IMR-90 (cell line): Measurements from ENCODE around the gene CCNI2. TPM values are rescaled to one million over a fixed set of nuclear protein-coding genes. Genes with fewer than 3 reads are reported as not detected.

Source experiments
- ATAC-seq: fragments of 200-7000 bp; cut with Tn5 transposase; 2 replicates; pipeline ENCODE4 v1.9.1; 2020; ENCODE audit warnings: low read depth, mild to moderate bottlenecking, moderate library complexity
- BruUV-seq: library from RNA; stranded (reverse); fragments of 400-500 nt; replicated peaks from 2 replicates; lab custom pipeline; 2021; lab: Mats Ljungman, UMichigan
- CTCF ChIA-PET: fragments of 300-600 bp; formaldehyde crosslinking; extraction: SDS; loops from one replicate; lab custom pipeline; 2021; ENCODE audit warnings: antibody characterized with exemption; lab: Yijun Ruan, JAX
- POLR2A ChIA-PET: fragments of 300-600 bp; sonication (Branson Sonifier 250); formaldehyde crosslinking; loops from one replicate; lab custom pipeline; 2022; ENCODE audit warnings: antibody characterized with exemption; ENCODE audit not compliant: unreplicated experiment; lab: Charles Lee
- DNase-seq: peaks from one replicate; pipeline ENCODE4 v3.0.0; 2013
- H2AFZ ChIP-seq: replicated peaks from 2 replicates; pipeline ENCODE3; 2013; ENCODE audit warnings: low read length, mild to moderate bottlenecking; ENCODE audit not compliant: poor library complexity
- H2AK5ac ChIP-seq: 2 replicates; pipeline ENCODE4 v1.6.1; 2013; ENCODE audit warnings: low read depth, low read length, inconsistent platforms
- H2AK9ac ChIP-seq: replicated peaks from 2 replicates; pipeline ENCODE3; 2013; ENCODE audit warnings: mild to moderate bottlenecking, low read depth, low read length, moderate library complexity; ENCODE audit not compliant: poor library complexity
- H2BK120ac ChIP-seq: 2 replicates; pipeline ENCODE4 v1.6.1; 2013; ENCODE audit warnings: low read depth, low read length, inconsistent platforms
- H2BK15ac ChIP-seq: 3 replicates; pipeline ENCODE4 v1.6.1; 2013; ENCODE audit warnings: low read depth, low read length, inconsistent platforms
- H2BK20ac ChIP-seq: 2 replicates; pipeline ENCODE4 v1.6.1; 2013; ENCODE audit warnings: low read depth, mild to moderate bottlenecking, inconsistent platforms, low read length, moderate library complexity
- H2BK5ac ChIP-seq: 2 replicates; pipeline ENCODE4 v1.6.1; 2013; ENCODE audit warnings: mild to moderate bottlenecking, low read depth, low read length, inconsistent platforms; ENCODE audit not compliant: poor library complexity, severe bottlenecking
- H3K14ac ChIP-seq: replicated peaks from 2 replicates; pipeline ENCODE4 v1.6.1; 2013; ENCODE audit warnings: low read depth, low read length, inconsistent platforms
- H3K18ac ChIP-seq: 2 replicates; pipeline ENCODE4 v1.6.1; 2013; ENCODE audit warnings: low read depth, low read length, control low read depth
- H3K23ac ChIP-seq: 2 replicates; pipeline ENCODE4 v1.6.1; 2013; ENCODE audit warnings: low read depth, low read length, inconsistent platforms
- H3K27ac ChIP-seq: 2 replicates; pipeline ENCODE4 v1.5.1; 2013; ENCODE audit warnings: mild to moderate bottlenecking, control low read depth, low read length; ENCODE audit not compliant: insufficient read depth
- H3K27me3 ChIP-seq: 2 replicates; pipeline ENCODE4 v1.6.1; 2013; ENCODE audit warnings: low read length; ENCODE audit not compliant: control insufficient read depth, insufficient read depth
- H3K36me3 ChIP-seq: 2 replicates; pipeline ENCODE4 v1.6.1; 2013; ENCODE audit warnings: low read length, mixed read lengths; ENCODE audit not compliant: control insufficient read depth, insufficient read depth
- H3K4ac ChIP-seq: 2 replicates; pipeline ENCODE4 v1.6.1; 2013; ENCODE audit warnings: low read depth, low read length, inconsistent platforms
- H3K4me1 ChIP-seq: 2 replicates; pipeline ENCODE4 v1.6.1; 2013; ENCODE audit warnings: low read length, mixed read lengths; ENCODE audit not compliant: control insufficient read depth, insufficient read depth
- H3K4me2 ChIP-seq: 2 replicates; pipeline ENCODE4 v1.6.1; 2013; ENCODE audit warnings: low read depth, mild to moderate bottlenecking, control low read depth, low read length, moderate library complexity
- H3K4me3 ChIP-seq: 2 replicates; pipeline ENCODE4 v1.5.1; 2013; ENCODE audit warnings: low read depth, mild to moderate bottlenecking, control low read depth, low read length, moderate library complexity; ENCODE audit not compliant: insufficient read depth
- H3K56ac ChIP-seq: 2 replicates; pipeline ENCODE4 v1.6.1; 2013; ENCODE audit warnings: low read length, inconsistent platforms; ENCODE audit not compliant: insufficient read depth; ENCODE audit errors: extremely low read depth
- H3K79me1 ChIP-seq, 2 experiments: 2 replicates each; pipeline ENCODE4 v1.6.1; 2013; ENCODE audit warnings: low read length in 2 of 2, inconsistent platforms in 1 of 2, low read depth in 1 of 2
- H3K9ac ChIP-seq: 2 replicates; pipeline ENCODE4 v1.6.1; 2013; ENCODE audit warnings: low read depth, low read length, control low read depth
- H3K9me1 ChIP-seq: 2 replicates; pipeline ENCODE4 v1.6.1; 2013; ENCODE audit warnings: low read length, inconsistent platforms; ENCODE audit not compliant: insufficient read depth
- H3K9me3 ChIP-seq: 2 replicates; pipeline ENCODE4 v1.6.1; 2013; ENCODE audit warnings: low read length; ENCODE audit not compliant: control insufficient read depth, insufficient read depth
- H4K20me1 ChIP-seq: 2 replicates; pipeline ENCODE4 v1.6.1; 2013; ENCODE audit warnings: low read length, inconsistent platforms; ENCODE audit not compliant: insufficient read depth
- H4K5ac ChIP-seq: 2 replicates; pipeline ENCODE4 v1.6.1; 2013; ENCODE audit warnings: mild to moderate bottlenecking, low read depth, low read length, control low read depth
- H4K8ac ChIP-seq, 2 experiments: 2 replicates each; pipeline ENCODE4 v1.6.1; 2013; ENCODE audit warnings: low read depth in 2 of 2, low read length in 2 of 2, control low read depth in 1 of 2, inconsistent platforms in 1 of 2
- H4K91ac ChIP-seq: 2 replicates; pipeline ENCODE4 v1.6.1; 2013; ENCODE audit warnings: low read depth, low read length, inconsistent platforms; ENCODE audit not compliant: insufficient read depth
- CHD1 ChIP-seq: IDR thresholded peaks from 2 replicates; pipeline ENCODE4 v1.6.1; 2012; ENCODE audit warnings: low read depth, low read length, improper control_type of control experiment
- CTCF ChIP-seq: conservative IDR thresholded peaks from 2 replicates; pipeline ENCODE4 v1.5.1; 2012; ENCODE audit warnings: mild to moderate bottlenecking, low read depth, low read length, improper control_type of control experiment
- MAZ ChIP-seq: IDR thresholded peaks from 2 replicates; pipeline ENCODE4 v1.6.1; 2012; ENCODE audit warnings: low read depth, mild to moderate bottlenecking, low read length, improper control_type of control experiment, moderate library complexity, borderline replicate concordance
- MXI1 ChIP-seq: IDR thresholded peaks from 2 replicates; pipeline ENCODE4 v1.6.1; 2012; ENCODE audit warnings: low read depth, mild to moderate bottlenecking, low read length, moderate library complexity, borderline replicate concordance
- NFE2L2 ChIP-seq: fragments of 150-350 bp; IDR thresholded peaks from 2 replicates; pipeline ENCODE4 v1.6.1; 2016; ENCODE audit warnings: low read depth, mild to moderate bottlenecking, low read length
- POLR2A ChIP-seq: IDR thresholded peaks from 2 replicates; pipeline ENCODE4 v1.6.1; 2012; ENCODE audit warnings: mild to moderate bottlenecking, low read depth, low read length
- RAD21 ChIP-seq: IDR thresholded peaks from 2 replicates; pipeline ENCODE4 v1.6.1; 2012; ENCODE audit warnings: low read length, improper control_type of control experiment
- RCOR1 ChIP-seq: IDR thresholded peaks from 2 replicates; pipeline ENCODE4 v1.6.1; 2012; ENCODE audit warnings: mild to moderate bottlenecking, low read length, improper control_type of control experiment; ENCODE audit not compliant: insufficient replicate concordance
- RFX5 ChIP-seq: IDR thresholded peaks from 2 replicates; pipeline ENCODE4 v1.8.0; 2012; ENCODE audit warnings: low read depth, mild to moderate bottlenecking, low read length, moderate library complexity
- USF2 ChIP-seq: fragments of 150-350 bp; IDR thresholded peaks from 2 replicates; pipeline ENCODE4 v1.6.1; 2017; ENCODE audit warnings: mild to moderate bottlenecking, antibody characterized with exemption, low read length, low read depth
- WGBS, 2 experiments: methylation state at CpG; one replicate each; pipeline versions ENCODE4 v1.1.5 to v1.1.7; 2013; ENCODE audit warnings: missing lambda C conversion rate in 2 of 2; ENCODE audit not compliant: insufficient read length in 1 of 2; ENCODE audit errors: extremely low coverage in 2 of 2; 5-methylcytosine and 5-hydroxymethylcytosine counted together
- dilution Hi-C: fragments of 300-500 bp; cut with HindIII; formaldehyde crosslinking; loops from one replicate; pipeline ENCODE4 v1.14.3; 2018; ENCODE audit warnings: low sequenced_read_pairs; ENCODE audit not compliant: unreplicated experiment
- in situ Hi-C: fragments of 300-500 bp; cut with MboI; formaldehyde crosslinking; loops from 3 replicates; pipeline ENCODE4 v1.14.3; 2019; ENCODE audit warnings: low sequenced_read_pairs, inconsistent platforms, mixed read lengths
- intact Hi-C: fragments of 100-400 bp; cut with micrococcal nuclease; formaldehyde crosslinking; loops from 2 replicates; pipeline ENCODE4 v1.10.0; 2022
- polyA plus RNA-seq, 3 experiments: library from polyadenylated mRNA; depleted of rRNA; stranded (reverse); fragments of >200 nt; gene quantifications; 2 replicates each; pipeline ENCODE4 v1.2.3, GENCODE V29; 2012; ENCODE audit warnings: low replicate concordance in 1 of 3
- total RNA-seq: library from RNA; depleted of rRNA; stranded (reverse); fragments of >200 nt; gene quantifications from 2 replicates; pipeline ENCODE4 v1.2.3, GENCODE V29; 2012

The CCNI2 gene
- total and polyA plus RNA-seq, 2 of the 4 experiments (the other 2 are of a cell fraction): not detected

DNA sequence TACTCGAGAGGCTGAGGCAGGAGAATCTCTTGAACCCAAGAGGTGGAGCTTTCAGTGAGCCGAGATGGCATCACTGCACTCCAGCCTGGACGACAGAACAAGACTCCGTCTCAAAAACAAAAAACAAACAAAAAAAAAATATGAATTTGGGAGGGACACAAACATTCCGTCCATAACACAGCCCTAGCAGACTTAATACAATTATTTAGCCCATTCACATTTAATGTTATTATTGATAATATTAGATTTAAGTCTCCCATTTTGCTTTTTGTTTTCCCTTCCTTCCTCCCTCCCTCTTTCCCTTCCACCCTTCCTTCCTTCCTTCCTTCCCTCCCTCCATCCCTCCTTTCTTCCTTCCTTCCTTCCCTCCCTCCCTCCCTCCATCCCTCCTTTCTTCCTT is 4.6 kb upstream of the CCNI2 start:
- BruUV-seq: no TSS peak
- intact Hi-C loops: no loop called here
- Histone ChIP-seq H2BK15ac (no peak overlapping the region), H3K4ac (no peak overlapping the region), H3K9ac (no peak overlapping the region), H3K9me1 (no peaks in the 10 kb centered on the region), H3K4me1 (peaks cover 2% of the 10 kb centered on the region; the same call in 1 of the 2 replicates), H2AK9ac (no peak overlapping the region), H3K9me3 (peaks cover 5% of the 10 kb centered on the region), H4K91ac (no peak overlapping the region), H3K27ac (no peak overlapping the region), H2BK20ac (no peak overlapping the region), H3K36me3 (no peaks in the 10 kb centered on the region), H3K23ac (no peak overlapping the region), H4K5ac (no peak overlapping the region), H4K8ac (no peak overlapping the region), H3K18ac (no peak overlapping the region), H3K79me1 (no peaks in the 10 kb centered on the region), H3K27me3 (peaks cover 24% of the 10 kb centered on the region), H2BK120ac (no peak overlapping the region), H2BK5ac (no peak overlapping the region), H3K56ac (no peak overlapping the region), H2AK5ac (no peak overlapping the region), H2AFZ (no peak overlapping the region), H3K4me2 (no peak overlapping the region), H3K4me3 (no peak overlapping the region), H3K14ac (no peak overlapping the region), H4K20me1 (no peaks in the 10 kb centered on the region)
- WGBS, 2 experiments: no CpG with 5 or more reads among the region's 5 CpGs
- in situ Hi-C loops: no loop called here
- TF ChIP-seq RFX5 (no peak), POLR2A (no peak), CTCF (no peak), RAD21 (no peak), USF2 (no peak), NFE2L2 (no peak), MXI1 (no peak), CHD1 (no peak), MAZ (no peak), RCOR1 (no peak)
- dilution Hi-C loops: no loop called here
- ChIA-PET POLR2A (no interaction called here), CTCF (no interaction called here)
- ATAC-seq (no peak), DNase-seq (no peak)
